Left renal cortex interstitium (tissue), 4 donors: Measurements from ENCODE around the gene GPR148. TPM values are rescaled to one million over a fixed set of nuclear protein-coding genes. Genes with fewer than 3 reads are reported as not detected.
"Not testable (repeated sequence)": the region's sequence is repeated elsewhere in the genome, so short reads cannot be mapped to it uniquely, and the experiment has no call there.

Source experiments
- DNase-seq, 4 donors: peaks; one replicate each; pipeline ENCODE4 v3.0.0-alpha.2; 2013; ENCODE audit warnings: low read depth in 4 of 4, low spot score in 2 of 4, missing footprints in 1 of 4
- polyA plus RNA-seq, 4 donors: library from polyadenylated mRNA; unstranded; fragments of 120-200 nt; gene quantifications; one replicate each; pipeline ENCODE4 v1.2.1, GENCODE V29; 2013; ENCODE audit not compliant: insufficient read length in 4 of 4

GPR148 gene
- polyA plus RNA-seq = not detected

- DNase-seq = no peak
Observed at GRCh38 chr2:130728549-130729316, at the start of gene GPR148. GPR148 (plus strand) TSS chr2:130729070; CDS start chr2:130729152, 82 bp downstream.

- DNase-seq = not testable (repeated sequence)
Observed at GRCh38 chr2:130692041-130692770, 36.7 kb upstream of the GPR148 start.

GRCh38 chr2:130693474-130693873, 35.4 kb upstream of the GPR148 start:
- peak; percentile 0 to 6 (median 2) for DNase-seq

- not testable (repeated sequence) for DNase-seq
Observed at GRCh38 chr2:130703250-130703649, 25.6 kb upstream of the GPR148 start.

GRCh38 chr2:130714795-130715194, 14.1 kb upstream of the GPR148 start:
- DNase-seq = not testable (repeated sequence)

GRCh38 chr2:130720036-130720435, 8.8 kb upstream of the GPR148 start:
- DNase-seq = no peak

- DNase-seq = no peak
Observed at GRCh38 chr2:130720528-130720927, 8.3 kb upstream of the GPR148 start.

GRCh38 chr2:130724455-130724854, 4.4 kb upstream of the GPR148 start:
- no peak for DNase-seq

GRCh38 chr2:130726614-130727180, 2.2 kb upstream of the GPR148 start:
- no peak for DNase-seq

- DNase-seq = peak; percentile 36 to 60 (median 50)
Observed at GRCh38 chr2:130727286-130727924, 1.5 kb upstream of the GPR148 start.

GRCh38 chr2:130728007-130728454, 839 bp upstream of the GPR148 start:
- no peak for DNase-seq

- DNase-seq = no peak
Observed at GRCh38 chr2:130729322-130730299, 741 bp downstream of the GPR148 start.

GRCh38 chr2:130732257-130732656, 3.4 kb downstream of the GPR148 start:
- DNase-seq = not testable (repeated sequence)

- DNase-seq = no peak
Observed at GRCh38 chr2:130735200-130735599, 6.3 kb downstream of the GPR148 start.

- DNase-seq = no peak
Observed at GRCh38 chr2:130736487-130736886, 7.6 kb downstream of the GPR148 start.

GRCh38 chr2:130737592-130737991, 8.7 kb downstream of the GPR148 start:
- no peak for DNase-seq

- DNase-seq = no peak
Observed at GRCh38 chr2:130740671-130741070, 11.8 kb downstream of the GPR148 start.

- DNase-seq = no peak
Observed at GRCh38 chr2:130743278-130743677, 14.4 kb downstream of the GPR148 start.

GRCh38 chr2:130744287-130745117, 15.6 kb downstream of the GPR148 start:
- DNase-seq = no peak
